NCI-H2107 (cell line): ENCODE data around the gene KIRREL3.

Experiments used
- DNase-seq: peaks from one replicate; lab custom pipeline; 2025; lab: John Stamatoyannopoulos, UW

The KIRREL3 gene

GRCh38 chr11:126510621-126511370 is 489.8 kb downstream of the KIRREL3 start:
- no peak for DNase-seq

- DNase-seq: no peak
These were observed 492.9 kb downstream of the KIRREL3 start for GRCh38 chr11:126507646-126508045.

- no peak for DNase-seq
These were observed 493.8 kb downstream of the KIRREL3 start for GRCh38 chr11:126506789-126507188.

- no peak for DNase-seq
These were observed 497.6 kb downstream of the KIRREL3 start for GRCh38 chr11:126502982-126503381.

- no peak for DNase-seq
These were observed 498.4 kb downstream of the KIRREL3 start for GRCh38 chr11:126502159-126502558.

GRCh38 chr11:126501641-126502040 is 498.9 kb downstream of the KIRREL3 start:
- no peak for DNase-seq

GRCh38 chr11:126500981-126501380 is 499.6 kb downstream of the KIRREL3 start:
- DNase-seq: no peak

GRCh38 chr11:126499131-126499752 is 501.3 kb downstream of the KIRREL3 start:
- no peak for DNase-seq

- DNase-seq: no peak
These were observed 502.3 kb downstream of the KIRREL3 start for GRCh38 chr11:126498281-126498680.

GRCh38 chr11:126497581-126498122 is 502.9 kb downstream of the KIRREL3 start:
- no peak for DNase-seq

GRCh38 chr11:126496576-126497337 is 503.8 kb downstream of the KIRREL3 start:
- no peak for DNase-seq

GRCh38 chr11:126495281-126496220 is 505.0 kb downstream of the KIRREL3 start:
- no peak for DNase-seq

GRCh38 chr11:126494831-126495230 is 505.7 kb downstream of the KIRREL3 start:
- no peak for DNase-seq

- no peak for DNase-seq
These were observed 508.1 kb downstream of the KIRREL3 start for GRCh38 chr11:126492331-126493082.

GRCh38 chr11:126491092-126491491 is 509.5 kb downstream of the KIRREL3 start:
- peak; percentile 18 for DNase-seq

GRCh38 chr11:126489836-126490660 is 510.5 kb downstream of the KIRREL3 start:
- no peak for DNase-seq

GRCh38 chr11:126488591-126489370 is 511.8 kb downstream of the KIRREL3 start:
- no peak for DNase-seq

GRCh38 chr11:126487711-126488110 is 512.9 kb downstream of the KIRREL3 start:
- DNase-seq: no peak
